Dermis microvascular lymphatic vessel endothelial cell (primary cell): ENCODE results near the gene PERP. TPM values are rescaled to one million over a fixed set of nuclear protein-coding genes. Genes with fewer than 3 reads are reported as not detected.

Experiments used
- DNase-seq, 2 donors: peaks; one replicate each; pipeline versions ENCODE4 v3.0.0 to v3.0.0-alpha.2; 2010; ENCODE audit warnings: low read depth in 2 of 2
- total RNA-seq: library from RNA; depleted of rRNA; stranded (reverse); fragments of >200 nt; gene quantifications from 2 replicates; pipeline ENCODE4 v1.2.1, GENCODE V29; 2014

The PERP gene
- total RNA-seq, 1 donor from 2014 or later: 20.5 TPM

GRCh38 chr6:138052783-138053182 lies 54.4 kb downstream of the PERP start:
- DNase-seq: no peak

- no peak for DNase-seq
These were observed 62.2 kb downstream of the PERP start for GRCh38 chr6:138044972-138045371.

- DNase-seq: no peak
These were observed 62.8 kb downstream of the PERP start for GRCh38 chr6:138044458-138044857.

Other genes with a start within 250 kb of the PERP start
- 2.8 and 4.9 TPM in 2 replicates for gene TNFAIP3, start 240.2 kb downstream of the PERP start, total RNA-seq
- 1.8 and 2.5 TPM in 2 replicates for gene ARFGEF3, start 54.5 kb upstream of the PERP start, total RNA-seq
- not detected in 2 replicates for gene PBOV1, start 111.1 kb upstream of the PERP start, total RNA-seq